ENCODE measurements around the gene GPRC5D.

The GPRC5D gene

DNA sequence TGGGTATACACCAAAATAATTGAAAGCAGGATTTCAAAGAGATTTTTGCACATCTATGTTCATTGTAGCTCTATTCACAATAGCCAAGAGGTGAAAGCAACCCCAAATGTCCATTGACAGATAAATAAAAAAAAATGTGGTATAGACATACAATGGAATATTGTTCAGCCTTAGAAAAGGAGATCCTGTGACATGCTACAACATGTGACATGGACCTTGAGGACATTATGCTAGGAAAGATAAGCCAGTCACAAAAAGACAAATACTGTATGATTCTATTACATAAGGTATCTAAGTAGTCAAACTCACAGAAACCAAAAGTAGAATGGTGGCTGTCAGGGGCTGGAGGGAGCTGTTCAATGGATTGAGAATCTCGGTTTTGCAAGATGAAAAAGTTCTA lies 12.1 kb downstream of the GPRC5D start:
- no peak for DNase-seq (ENCODE audit: low read depth, low spot score)
- ChIA-PET POLR2A (no interaction called here), CTCF (interaction anchor here (1.2 to 1.3 kb wide), 2 partner anchors 43 to 151 kb away, joined by 4 to 5 read pairs; no protein-coding TSS in a partner anchor)
- H3K4me3 ChIP-seq (ENCODE audit: low read depth, low read length): no peak overlapping the region
- TF ChIP-seq, protein P1, sequence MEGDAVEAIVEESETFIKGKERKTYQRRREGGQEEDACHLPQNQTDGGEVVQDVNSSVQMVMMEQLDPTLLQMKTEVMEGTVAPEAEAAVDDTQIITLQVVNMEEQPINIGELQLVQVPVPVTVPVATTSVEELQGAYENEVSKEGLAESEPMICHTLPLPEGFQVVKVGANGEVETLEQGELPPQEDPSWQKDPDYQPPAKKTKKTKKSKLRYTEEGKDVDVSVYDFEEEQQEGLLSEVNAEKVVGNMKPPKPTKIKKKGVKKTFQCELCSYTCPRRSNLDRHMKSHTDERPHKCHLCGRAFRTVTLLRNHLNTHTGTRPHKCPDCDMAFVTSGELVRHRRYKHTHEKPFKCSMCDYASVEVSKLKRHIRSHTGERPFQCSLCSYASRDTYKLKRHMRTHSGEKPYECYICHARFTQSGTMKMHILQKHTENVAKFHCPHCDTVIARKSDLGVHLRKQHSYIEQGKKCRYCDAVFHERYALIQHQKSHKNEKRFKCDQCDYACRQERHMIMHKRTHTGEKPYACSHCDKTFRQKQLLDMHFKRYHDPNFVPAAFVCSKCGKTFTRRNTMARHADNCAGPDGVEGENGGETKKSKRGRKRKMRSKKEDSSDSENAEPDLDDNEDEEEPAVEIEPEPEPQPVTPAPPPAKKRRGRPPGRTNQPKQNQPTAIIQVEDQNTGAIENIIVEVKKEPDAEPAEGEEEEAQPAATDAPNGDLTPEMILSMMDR (IDR thresholded peaks at IDR 0.05; ENCODE audit: insufficient read depth, low read length, missing control alignments): no peak

DNA sequence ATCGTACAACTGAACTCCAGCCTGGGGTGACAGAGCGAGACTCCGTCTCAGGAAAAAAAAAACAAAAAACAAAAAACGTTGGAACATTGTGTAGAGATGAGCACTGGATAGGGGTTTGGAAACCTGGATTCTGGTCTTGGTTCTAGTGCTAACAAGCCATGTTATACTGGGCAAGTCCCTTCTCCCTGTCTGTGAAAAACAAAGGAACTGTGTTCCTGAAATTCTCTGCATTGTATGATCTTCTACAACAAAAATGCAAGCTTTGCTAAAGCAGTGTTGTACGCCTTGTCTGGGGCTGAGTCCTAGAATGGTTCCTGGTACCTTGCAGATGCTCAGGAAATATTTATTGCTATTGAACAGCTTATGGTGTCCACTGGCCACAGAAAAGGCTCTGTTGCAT lies 13.4 kb downstream of the GPRC5D start:
- no peak overlapping the region for H3K4me3 ChIP-seq (ENCODE audit: low read depth, low read length)
- DNase-seq (ENCODE audit: low read depth, low spot score): no peak
- CTCF ChIA-PET: interaction anchor here (0.6 to 1.2 kb wide), 3 partner anchors 23 to 296 kb away, joined by 3 to 4 read pairs (median 4); no protein-coding TSS in a partner anchor
- POLR2A ChIA-PET: no interaction called here
- TF ChIP-seq, protein P1 (IDR thresholded peaks at IDR 0.05; ENCODE audit: insufficient read depth, low read length, missing control alignments): no peak

DNA sequence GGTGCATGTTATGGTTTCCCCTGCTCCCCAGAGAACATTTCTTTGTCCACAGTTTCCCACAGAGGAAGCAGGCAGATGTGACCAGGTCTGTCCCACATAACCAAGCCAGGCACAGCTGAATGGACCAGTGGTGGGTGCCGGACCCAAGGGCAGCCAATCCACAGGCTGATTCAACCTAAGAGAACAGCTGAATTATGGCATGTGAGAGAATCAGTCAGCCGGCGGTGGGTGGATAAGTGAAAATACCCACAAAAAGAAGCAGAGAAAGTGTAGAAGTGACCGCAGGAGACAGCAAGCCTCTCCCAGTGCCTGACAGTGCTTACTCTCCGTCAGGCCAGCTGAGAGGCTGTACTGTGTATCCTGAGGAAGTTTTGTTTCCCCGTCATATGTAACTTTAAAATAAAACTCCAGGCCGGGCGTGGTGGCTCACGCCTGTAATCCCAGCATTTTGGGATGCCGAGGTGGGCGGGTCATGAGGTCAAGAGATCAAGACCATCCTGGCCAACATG lies 14.9 kb downstream of the GPRC5D start:
- no peak overlapping the region for H3K4me3 ChIP-seq (ENCODE audit: low read depth, low read length)
- TF ChIP-seq, protein P1 (IDR thresholded peaks at IDR 0.05; ENCODE audit: insufficient read depth, low read length, missing control alignments): no peak
- ChIA-PET CTCF (interaction anchor here (0.8 to 1.4 kb wide), 5 partner anchors 10 to 275 kb away, joined by 3 to 7 read pairs (median 4); no protein-coding TSS in a partner anchor), POLR2A (no interaction called here)
- no peak for DNase-seq (ENCODE audit: low read depth, low spot score)

DNA sequence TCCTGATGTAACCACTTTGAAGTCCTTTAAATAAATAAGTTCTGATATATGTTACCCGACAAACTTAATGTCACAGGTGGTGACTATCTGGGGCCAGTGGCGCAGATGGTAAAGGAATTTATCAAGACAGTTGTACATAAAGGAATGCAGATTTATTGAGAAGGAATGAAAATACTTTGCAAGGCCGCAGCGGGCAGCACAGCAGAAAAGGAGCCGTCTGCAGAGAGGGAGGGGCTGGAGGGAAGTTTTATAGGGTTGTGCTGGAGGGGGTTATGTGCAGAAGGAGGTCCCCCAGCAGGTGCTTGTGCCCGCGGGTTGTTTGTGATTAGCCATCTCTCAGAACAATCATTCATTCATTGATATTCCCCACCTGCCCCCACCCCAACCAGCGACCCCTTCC lies 17.4 kb downstream of the GPRC5D start:
- POLR2A ChIA-PET: no interaction called here
- no peak overlapping the region for H3K4me3 ChIP-seq (ENCODE audit: low read depth, low read length)
- TF ChIP-seq, protein P1 (IDR thresholded peaks at IDR 0.05; ENCODE audit: insufficient read depth, low read length, missing control alignments): no peak
- no peak for DNase-seq (ENCODE audit: low read depth, low spot score)
- CTCF ChIA-PET: interaction anchor here (1.1 kb wide), 1 partner anchor 18 kb away, joined by 3 read pairs; no protein-coding TSS in a partner anchor

DNA sequence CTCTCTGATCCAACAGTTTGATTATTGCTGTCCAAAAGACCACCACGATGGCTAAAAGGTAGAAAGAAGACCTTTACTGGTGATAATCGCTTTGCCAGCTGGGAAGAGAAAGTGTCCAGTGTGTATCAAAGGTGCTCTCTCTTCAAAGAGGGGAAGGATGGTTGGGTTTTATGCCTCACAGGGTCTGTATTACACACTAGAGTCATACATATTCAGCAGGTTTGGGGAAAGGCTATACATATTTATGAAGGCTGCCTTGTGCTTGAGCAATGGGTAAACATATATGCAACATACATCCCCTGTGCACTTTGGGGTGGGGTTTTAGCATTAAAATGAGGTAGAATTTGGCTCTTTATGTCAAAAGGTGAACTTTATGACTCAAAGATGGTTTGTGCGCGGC lies 18.2 kb downstream of the GPRC5D start:
- CTCF ChIA-PET: no interaction called here
- no peak overlapping the region for H3K4me3 ChIP-seq (ENCODE audit: low read depth, low read length)
- POLR2A ChIA-PET: no interaction called here
- TF ChIP-seq, protein P1 (IDR thresholded peaks at IDR 0.05; ENCODE audit: insufficient read depth, low read length, missing control alignments): no peak
- DNase-seq (ENCODE audit: low read depth, low spot score): no peak

DNA sequence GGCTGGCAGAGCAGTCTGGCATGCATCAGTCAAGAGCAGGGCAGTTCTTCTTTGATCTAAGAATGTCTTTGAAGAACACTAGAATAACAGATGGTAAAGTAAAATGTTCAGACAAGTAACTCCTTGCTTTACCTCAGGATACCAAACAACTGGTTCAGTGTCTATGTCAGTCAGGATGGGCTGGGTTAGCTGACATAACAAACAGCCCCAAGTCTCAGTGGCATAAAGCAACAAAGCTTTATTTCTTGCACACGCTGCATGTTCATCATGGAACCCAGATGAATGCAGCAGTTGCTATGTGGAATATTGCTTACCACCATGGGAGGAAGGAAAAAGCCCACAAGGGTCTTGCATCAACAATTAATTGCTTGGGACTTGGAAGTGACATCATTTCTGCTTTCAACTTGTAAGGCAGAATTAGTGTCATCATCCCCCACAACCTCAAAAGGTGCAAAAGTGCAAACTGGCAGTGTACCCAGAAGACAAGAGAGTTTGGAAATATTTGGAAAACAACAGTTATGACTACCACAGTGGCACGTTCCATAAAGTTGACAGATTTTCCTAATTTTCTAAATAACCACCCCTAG lies 21.2 kb downstream of the GPRC5D start:
- ChIA-PET POLR2A (no interaction called here), CTCF (interaction anchor here (0.7 kb wide), 1 partner anchor 44 kb away, joined by 3 read pairs; no protein-coding TSS in a partner anchor)
- DNase-seq (ENCODE audit: low read depth, low spot score): no peak
- no peak overlapping the region for H3K4me3 ChIP-seq (ENCODE audit: low read depth, low read length)
- TF ChIP-seq, protein P1 (IDR thresholded peaks at IDR 0.05; ENCODE audit: insufficient read depth, low read length, missing control alignments): no peak

Data from AG04449 (cell line).